ENCODE measurements around the gene NKX1-2.

Gene NKX1-2

GRCh38 chr10:124417895-124418725, 31.7 kb downstream of the NKX1-2 start:
- DNase-seq (ENCODE audit: low read depth in 2 of 2): peak; percentile 30 to 32

GRCh38 chr10:124416733-124417132, 33.1 kb downstream of the NKX1-2 start:
- DNase-seq (ENCODE audit: low read depth in 2 of 2): no peak

- no peak for DNase-seq (ENCODE audit: low read depth in 2 of 2)
Observed at GRCh38 chr10:124415210-124415609, 34.6 kb downstream of the NKX1-2 start.

- DNase-seq (ENCODE audit: low read depth in 2 of 2): no peak
Observed at GRCh38 chr10:124414076-124414475, 35.8 kb downstream of the NKX1-2 start.

- DNase-seq (ENCODE audit: low read depth in 2 of 2): no peak
Observed at GRCh38 chr10:124409696-124410095, 40.1 kb downstream of the NKX1-2 start.

GRCh38 chr10:124408357-124408756, 41.5 kb downstream of the NKX1-2 start:
- DNase-seq (ENCODE audit: low read depth in 2 of 2): no peak

GRCh38 chr10:124407456-124407855, 42.4 kb downstream of the NKX1-2 start:
- DNase-seq (ENCODE audit: low read depth in 2 of 2): no peak

GRCh38 chr10:124403548-124403947, 46.3 kb downstream of the NKX1-2 start:
- no peak for DNase-seq (ENCODE audit: low read depth in 2 of 2)

- no peak for DNase-seq (ENCODE audit: low read depth in 2 of 2)
Observed at GRCh38 chr10:124402273-124402672, 47.6 kb downstream of the NKX1-2 start.

- DNase-seq (ENCODE audit: low read depth in 2 of 2): no peak
Observed at GRCh38 chr10:124401633-124402032, 48.2 kb downstream of the NKX1-2 start.
